GM23248 (cell line): ENCODE results near the gene GSE1. TPM values are rescaled to one million over a fixed set of nuclear protein-coding genes. Genes with fewer than 3 reads are reported as not detected.

Source experiments
- DNase-seq: peaks from one replicate; pipeline ENCODE4 v3.0.0-alpha.2; 2015
- H2AFZ ChIP-seq: fragments of 200-600 bp; sonication (generic); 2 replicates; pipeline ENCODE4 v1.6.1; 2016; ENCODE audit warnings: antibody characterized with exemption
- H3F3A ChIP-seq: fragments of 200-600 bp; sonication (generic); 2 replicates; pipeline ENCODE4 v1.6.1; 2016; ENCODE audit warnings: mild to moderate bottlenecking, antibody characterized with exemption, mixed run types; ENCODE audit not compliant: insufficient read depth
- H3K27ac ChIP-seq: fragments of 200-600 bp; sonication (generic); 2 replicates; pipeline ENCODE4 v1.5.1; 2016; ENCODE audit warnings: mild to moderate bottlenecking
- H3K27me3 ChIP-seq: fragments of 200-600 bp; sonication (generic); replicated peaks from 2 replicates; pipeline ENCODE4 v1.6.1; 2016; ENCODE audit warnings: mild to moderate bottlenecking; ENCODE audit not compliant: insufficient read depth
- H3K36me3 ChIP-seq: fragments of 200-600 bp; sonication (generic); 2 replicates; pipeline ENCODE4 v1.6.1; 2016; ENCODE audit warnings: low read depth, mild to moderate bottlenecking
- H3K4me1 ChIP-seq: fragments of 200-600 bp; sonication (generic); 2 replicates; pipeline ENCODE4 v1.6.1; 2016; ENCODE audit warnings: mild to moderate bottlenecking; ENCODE audit not compliant: insufficient read depth
- H3K4me2 ChIP-seq: fragments of 200-600 bp; sonication (generic); one replicate; pipeline ENCODE4 v1.6.1; 2016; ENCODE audit warnings: mild to moderate bottlenecking; ENCODE audit not compliant: unreplicated experiment
- H3K4me3 ChIP-seq: fragments of 200-600 bp; sonication (generic); 2 replicates; pipeline ENCODE4 v1.5.1; 2016; ENCODE audit warnings: mild to moderate bottlenecking
- H3K79me2 ChIP-seq: fragments of 200-600 bp; sonication (generic); 2 replicates; pipeline ENCODE4 v1.6.1; 2016; ENCODE audit warnings: mild to moderate bottlenecking; ENCODE audit not compliant: insufficient read depth
- H3K9ac ChIP-seq: fragments of 200-600 bp; sonication (generic); 2 replicates; pipeline ENCODE4 v1.6.1; 2016; ENCODE audit warnings: mild to moderate bottlenecking
- H3K9me2 ChIP-seq: fragments of 200-600 bp; sonication (generic); 2 replicates; pipeline ENCODE4 v1.6.1; 2016; ENCODE audit warnings: mixed run types, mild to moderate bottlenecking, moderate library complexity; ENCODE audit not compliant: insufficient read depth
- H3K9me3 ChIP-seq: fragments of 200-600 bp; sonication (generic); one replicate; pipeline ENCODE4 v1.6.1; 2017; ENCODE audit warnings: low read depth
- H4K20me1 ChIP-seq: fragments of 200-600 bp; sonication (generic); 2 replicates; pipeline ENCODE4 v1.6.0; 2016; ENCODE audit not compliant: insufficient read depth
- EZH2 ChIP-seq: fragments of 200-600 bp; sonication (generic); IDR thresholded peaks from 2 replicates; pipeline ENCODE4 v1.6.1; 2018; ENCODE audit warnings: antibody characterized with exemption, mild to moderate bottlenecking; ENCODE audit not compliant: insufficient read depth, poor library complexity, severe bottlenecking
- EZH2phosphoT487 ChIP-seq: fragments of 200-600 bp; sonication (generic); IDR thresholded peaks from 2 replicates; pipeline ENCODE4 v1.6.1; 2018; ENCODE audit warnings: antibody characterized with exemption, moderate library complexity, mild to moderate bottlenecking, low read depth; ENCODE audit not compliant: insufficient read depth
- WGBS, 2 experiments: methylation state at CpG; one replicate each; pipeline ENCODE4 v1.1.6; 2015 to 2017; ENCODE audit warnings: low lambda C conversion rate in 2 of 2, low coverage in 1 of 2; ENCODE audit errors: missing lambda C conversion rate in 2 of 2; 5-methylcytosine and 5-hydroxymethylcytosine counted together
- in situ Hi-C: fragments of 300-500 bp; cut with MboI; formaldehyde crosslinking; loops from 2 replicates; pipeline ENCODE4 v1.15.0; 2020
- polyA plus RNA-seq: library from polyadenylated mRNA; unstranded; fragments of >200 nt; fragmentation: Nextera tagmentation; extraction: Ambion mirVana; gene quantifications from 2 replicates; pipeline ENCODE4 v1.2.1, GENCODE V29; 2016
- total RNA-seq: library from RNA; depleted of rRNA; stranded (reverse); fragments of >200 nt; shearing (Covaris generic); gene quantifications from 2 replicates; pipeline ENCODE4 v1.2.3, GENCODE V29; 2014

The GSE1 gene
- total and polyA plus RNA-seq, 2 experiments from 2014 or later, result 11.6 to 35.1 TPM

DNA sequence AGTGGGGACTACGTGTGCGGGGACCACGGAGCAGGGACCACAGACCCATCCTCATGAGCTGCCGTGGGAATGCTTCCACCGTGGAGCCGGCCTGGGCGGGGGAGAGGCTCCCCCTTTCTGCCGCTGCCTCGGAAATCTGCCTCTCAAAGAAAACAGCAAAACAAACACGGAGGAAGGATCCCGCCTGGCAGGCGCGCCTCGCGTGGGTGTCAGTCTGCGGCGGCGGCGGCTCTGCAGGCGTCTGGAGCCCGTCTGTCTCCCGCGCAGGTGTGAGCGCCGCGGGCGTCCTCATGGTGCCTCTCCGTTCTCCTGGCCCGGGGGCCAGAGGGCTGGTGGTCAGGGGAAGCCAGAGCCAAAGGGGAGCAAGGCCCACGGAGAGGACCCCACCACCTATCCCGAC, 27.5 kb downstream of the GSE1 start:
- Histone ChIP-seq H3K36me3 (no peaks in the 10 kb centered on the region), H3K27me3 (no peaks in the 10 kb centered on the region), H3K4me3 (no peak overlapping the region), H3K9me3 (no peaks in the 10 kb centered on the region), H4K20me1 (no peaks in the 10 kb centered on the region; the same call in 1 of the 2 replicates), H3K27ac (no peak overlapping the region), H3K9ac (no peak overlapping the region), H3K9me2 (no peaks in the 10 kb centered on the region), H3K79me2 (peaks cover 92% of the 10 kb centered on the region), H3K4me1 (0 out of 2 replicates have a peak, but pooled peaks cover 3% of the 10 kb centered on the region), H2AFZ (no peak overlapping the region), H3F3A (no peaks in the 10 kb centered on the region), H3K4me2 (no peak overlapping the region)
- no peak for DNase-seq
- 94% methylated on average over 18 to 31 of the region's 31 CpGs for WGBS, 2 experiments
- TF ChIP-seq EZH2phosphoT487 (no peak), EZH2 (no peak)
- in situ Hi-C loops, result no loop called here

DNA sequence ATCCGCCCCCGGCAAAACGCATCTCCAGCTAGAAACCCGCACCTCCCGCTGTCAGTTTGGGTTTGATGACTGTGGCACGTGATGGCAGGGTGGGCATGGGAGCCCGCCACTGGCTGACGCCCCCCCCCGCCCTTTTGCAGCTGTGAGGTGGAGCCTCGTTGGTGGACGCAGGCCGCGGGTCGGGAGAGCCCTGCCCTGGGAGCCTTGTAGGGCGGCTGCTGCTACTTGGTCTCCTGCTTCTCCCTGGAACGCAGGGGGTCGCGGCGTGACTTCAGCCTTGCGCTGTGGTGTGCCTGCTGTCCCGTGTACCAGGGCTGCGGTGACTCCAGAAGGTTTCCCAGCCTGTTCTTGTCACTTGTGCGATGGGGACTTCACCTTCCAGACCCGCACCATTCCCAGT, 28.2 kb downstream of the GSE1 start:
- H2AFZ ChIP-seq, result no peak overlapping the region
- H3K27ac ChIP-seq, result no peak overlapping the region
- peaks cover 89% of the 10 kb centered on the region for H3K79me2 ChIP-seq
- no peak overlapping the region for H3K4me2 ChIP-seq
- H3K36me3 ChIP-seq, result no peaks in the 10 kb centered on the region
- TF ChIP-seq EZH2phosphoT487 (no peak), EZH2 (no peak)
- no peaks in the 10 kb centered on the region for H3K9me2 ChIP-seq
- H3F3A ChIP-seq, result no peaks in the 10 kb centered on the region
- peaks cover 3% of the 10 kb centered on the region; the same call in 1 of the 2 replicates for H4K20me1 ChIP-seq
- no peak overlapping the region for H3K9ac ChIP-seq
- in situ Hi-C loops, result no loop called here
- no peak for DNase-seq
- 75 to 83% methylated on average over 22 to 24 of the region's 24 CpGs for WGBS, 2 experiments
- H3K9me3 ChIP-seq, result no peaks in the 10 kb centered on the region
- no peaks in the 10 kb centered on the region for H3K27me3 ChIP-seq
- H3K4me3 ChIP-seq, result no peak overlapping the region
- H3K4me1 ChIP-seq, result 0 out of 2 replicates have a peak, but pooled peaks cover 3% of the 10 kb centered on the region

GRCh38 chr16:85641776-85642176, 28.7 kb downstream of the GSE1 start:
- peak; percentile 64 for DNase-seq
- no peaks in the 10 kb centered on the region for H3F3A ChIP-seq
- peaks cover 89% of the 10 kb centered on the region for H3K79me2 ChIP-seq
- no peak overlapping the region for H3K27ac ChIP-seq
- peaks cover 3% of the 10 kb centered on the region; the same call in 1 of the 2 replicates for H4K20me1 ChIP-seq
- H3K4me1 ChIP-seq, result 0 out of 2 replicates have a peak, but pooled peaks cover 3% of the 10 kb centered on the region
- H3K27me3 ChIP-seq, result no peaks in the 10 kb centered on the region
- no peak overlapping the region for H3K4me3 ChIP-seq
- no peak overlapping the region for H3K9ac ChIP-seq
- TF ChIP-seq EZH2phosphoT487, result no peak
- no peak for TF ChIP-seq EZH2
- in situ Hi-C loops, result no loop called here
- 43 to 46% methylated on average over 12 of the region's 12 CpGs for WGBS, 2 experiments
- H2AFZ ChIP-seq, result no peak overlapping the region
- H3K36me3 ChIP-seq, result no peaks in the 10 kb centered on the region
- H3K9me3 ChIP-seq, result no peaks in the 10 kb centered on the region
- H3K9me2 ChIP-seq, result no peaks in the 10 kb centered on the region
- no peak overlapping the region for H3K4me2 ChIP-seq

GRCh38 chr16:85642762-85643358, 29.7 kb downstream of the GSE1 start:
- WGBS, 2 experiments, result 93 to 95% methylated on average over 22 to 32 of the region's 32 CpGs
- 0 out of 2 replicates have a peak, but pooled peaks cover 3% of the 10 kb centered on the region for H4K20me1 ChIP-seq
- peaks cover 85% of the 10 kb centered on the region for H3K79me2 ChIP-seq
- no peaks in the 10 kb centered on the region for H3F3A ChIP-seq
- no peaks in the 10 kb centered on the region for H3K36me3 ChIP-seq
- H3K9me3 ChIP-seq, result no peaks in the 10 kb centered on the region
- in situ Hi-C loops, result no loop called here
- no peak overlapping the region for H3K9ac ChIP-seq
- H3K27me3 ChIP-seq, result no peaks in the 10 kb centered on the region
- no peak overlapping the region for H3K4me2 ChIP-seq
- H3K4me1 ChIP-seq, result 0 out of 2 replicates have a peak, but pooled peaks cover 3% of the 10 kb centered on the region
- TF ChIP-seq EZH2, result no peak
- no peak for TF ChIP-seq EZH2phosphoT487
- no peak overlapping the region for H3K27ac ChIP-seq
- no peak for DNase-seq
- H3K4me3 ChIP-seq, result no peak overlapping the region
- no peaks in the 10 kb centered on the region for H3K9me2 ChIP-seq
- no peak overlapping the region for H2AFZ ChIP-seq

DNA sequence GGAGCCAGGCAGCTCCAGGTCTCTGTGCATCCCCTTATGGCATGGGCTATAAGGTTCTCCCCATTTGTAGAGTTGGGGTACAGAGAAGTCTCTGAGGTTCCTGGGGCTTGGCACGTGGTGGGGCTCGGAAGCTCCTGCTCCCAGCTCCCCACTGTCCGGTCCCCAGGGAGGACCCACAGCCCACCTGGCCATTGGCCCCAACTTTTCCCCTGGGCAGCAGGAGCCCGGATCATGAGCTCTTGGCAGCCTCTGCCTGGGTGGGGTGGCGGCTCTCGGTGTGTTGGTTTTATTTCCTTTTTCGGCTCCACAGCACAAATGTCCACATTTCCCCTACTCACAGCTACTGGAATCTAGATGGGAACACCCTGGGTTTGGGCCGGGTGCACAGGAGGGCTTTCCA, 30.5 kb downstream of the GSE1 start:
- in situ Hi-C loops, result no loop called here

More for the DNA sequence above, 30.5 kb downstream of the GSE1 start:
- H3F3A ChIP-seq, result no peaks in the 10 kb centered on the region
- no peaks in the 10 kb centered on the region for H3K27me3 ChIP-seq
- no peaks in the 10 kb centered on the region for H3K9me3 ChIP-seq
- WGBS, 2 experiments, result 69 to 70% methylated on average over 8 of the region's 8 CpGs
- H3K4me1 ChIP-seq, result 0 out of 2 replicates have a peak, but pooled peaks cover 3% of the 10 kb centered on the region
- H3K4me2 ChIP-seq, result no peak overlapping the region
- H3K9me2 ChIP-seq, result no peaks in the 10 kb centered on the region
- H3K36me3 ChIP-seq, result no peaks in the 10 kb centered on the region
- no peak overlapping the region for H3K4me3 ChIP-seq
- H3K27ac ChIP-seq, result no peak overlapping the region
- peaks cover 83% of the 10 kb centered on the region for H3K79me2 ChIP-seq
- TF ChIP-seq EZH2 (no peak), EZH2phosphoT487 (no peak)
- 0 out of 2 replicates have a peak, but pooled peaks cover 3% of the 10 kb centered on the region for H4K20me1 ChIP-seq
- no peak overlapping the region for H2AFZ ChIP-seq
- DNase-seq, result no peak
- H3K9ac ChIP-seq, result no peak overlapping the region
